Keratinocyte (primary cell): ENCODE data around the gene ZNF549. TPM values are rescaled to one million over a fixed set of nuclear protein-coding genes. Genes with fewer than 3 reads are reported as not detected.
A peak's percentile ranks its signal among the peaks of the same experiment; 100 is the strongest.
"Not testable (repeated sequence)": the region's sequence is repeated elsewhere in the genome, so short reads cannot be mapped to it uniquely, and the experiment has no call there.

Source experiments
- DNase-seq: peaks from one replicate; pipeline ENCODE4 v3.0.0-alpha.2; 2011; ENCODE audit warnings: low read depth, missing footprints, low spot score
- FAIRE-seq: peaks from 2 replicates; lab custom pipeline; 2011; peaks lifted over from hg19 to GRCh38; lab: Jason Lieb, UNC
- H2AFZ ChIP-seq: 2 replicates; pipeline ENCODE4 v1.6.0; 2012; ENCODE audit warnings: low read length, control low read depth, inconsistent platforms; ENCODE audit not compliant: control insufficient read depth
- H3K27ac ChIP-seq: 2 replicates; pipeline ENCODE4 v1.5.1; 2011; ENCODE audit warnings: low read length; ENCODE audit not compliant: control insufficient read depth, insufficient read depth
- H3K27me3 ChIP-seq: 3 replicates; pipeline ENCODE4 v1.6.0; 2011; ENCODE audit warnings: low read length; ENCODE audit not compliant: control insufficient read depth, insufficient read depth; ENCODE audit errors: extremely low read depth
- H3K36me3 ChIP-seq, 2 experiments: 2 replicates in 1 of 2; 3 replicates in 1 of 2; pipeline ENCODE4 v1.5.1; 2011; ENCODE audit warnings: low read length in 2 of 2, mild to moderate bottlenecking in 1 of 2; ENCODE audit not compliant: control insufficient read depth in 2 of 2, insufficient read depth in 2 of 2; ENCODE audit errors: extremely low read depth in 1 of 2
- H3K4me1 ChIP-seq: 3 replicates; pipeline ENCODE4 v1.5.1; 2011; ENCODE audit warnings: low read length; ENCODE audit not compliant: control insufficient read depth, insufficient read depth; ENCODE audit errors: extremely low read depth
- H3K4me2 ChIP-seq: 3 replicates; pipeline ENCODE4 v1.6.0; 2011; ENCODE audit warnings: low read depth, low read length; ENCODE audit not compliant: control insufficient read depth, insufficient read depth; ENCODE audit errors: extremely low read depth
- H3K4me3 ChIP-seq, 3 experiments: fragments of 200-600 bp in 1 of 3; sonication (generic) in 1 of 3; 2 replicates in 2 of 3; 3 replicates in 1 of 3; pipeline ENCODE4 v1.5.1; 2011 to 2016; ENCODE audit warnings: low read length in 3 of 3, mild to moderate bottlenecking in 3 of 3, control low read depth in 2 of 3, inconsistent platforms in 1 of 3, low read depth in 1 of 3, mixed read lengths in 1 of 3, mixed run types in 1 of 3, moderate library complexity in 1 of 3; ENCODE audit not compliant: control insufficient read depth in 2 of 3, insufficient read depth in 2 of 3; ENCODE audit errors: extremely low read depth in 1 of 3
- H3K79me2 ChIP-seq: 2 replicates; pipeline ENCODE4 v1.6.0; 2012; ENCODE audit warnings: low read length; ENCODE audit not compliant: control insufficient read depth, insufficient read depth
- H3K9ac ChIP-seq: 3 replicates; pipeline ENCODE4 v1.6.0; 2011; ENCODE audit warnings: low read length; ENCODE audit not compliant: control insufficient read depth, insufficient read depth; ENCODE audit errors: extremely low read depth
- H3K9me1 ChIP-seq: 3 replicates; pipeline ENCODE4 v1.6.0; 2011; ENCODE audit warnings: low read length; ENCODE audit not compliant: control insufficient read depth, insufficient read depth; ENCODE audit errors: extremely low read depth
- H3K9me3 ChIP-seq: 2 replicates; pipeline ENCODE4 v1.5.1; 2012; ENCODE audit warnings: low read depth, low read length; ENCODE audit not compliant: control insufficient read depth
- H4K20me1 ChIP-seq: 3 replicates; pipeline ENCODE4 v1.6.0; 2011; ENCODE audit warnings: low read length; ENCODE audit not compliant: control insufficient read depth, insufficient read depth; ENCODE audit errors: extremely low read depth
- EZH2 ChIP-seq: IDR thresholded peaks from one replicate; pipeline ENCODE4 v1.6.1; 2012; ENCODE audit warnings: inconsistent platforms, mild to moderate bottlenecking, low read length, moderate library complexity
- dilution Hi-C: fragments of 300-500 bp; cut with MboI; formaldehyde crosslinking; loops from one replicate; pipeline ENCODE4 v1.7.0; 2020; ENCODE audit warnings: low sequenced_read_pairs; ENCODE audit not compliant: extremely low pct_ligation_motif_present
- polyA plus RNA-seq, 5 experiments: library from polyadenylated mRNA; depleted of rRNA in 3 of 5; stranded (reverse) in 3 of 5; stranded (forward) in 1 of 5; unstranded in 1 of 5; fragments of >200 nt; gene quantifications; 1 replicate in 1 of 5; 2 replicates in 3 of 5; 3 replicates in 1 of 5; pipeline versions ENCODE4 v1.2.1 to v1.2.3, GENCODE V29; 2011 to 2012; ENCODE audit warnings: missing spikeins in 2 of 5, low read depth in 1 of 5, low replicate concordance in 1 of 5
- TF ChIP-seq, protein P1 (sequence below), 3 experiments: IDR thresholded peaks in 1 of 3; conservative IDR thresholded peaks in 1 of 3; optimal IDR thresholded peaks in 1 of 3; 2 replicates in 2 of 3; 3 replicates in 1 of 3; pipeline versions ENCODE3 to v1.5.1; 2011; ENCODE audit warnings: low read length in 3 of 3, mild to moderate bottlenecking in 3 of 3, moderate library complexity in 2 of 3, control low read depth in 1 of 3, inconsistent platforms in 1 of 3; ENCODE audit not compliant: insufficient read depth in 2 of 3; ENCODE audit errors: extremely low read depth in 1 of 3

ZNF549 gene
- polyA plus RNA-seq, 1 donor (not counting 4 experiments of a cell fraction or from before 2014, with no cell fraction given) = 6.3 TPM

- no peak for DNase-seq
- FAIRE-seq = peak; percentile 77
- H3K4me3 ChIP-seq = no peak overlapping the region
- H3K79me2 ChIP-seq = no peaks in the 10 kb centered on the region
- H2AFZ ChIP-seq = no peak overlapping the region
- TF ChIP-seq, protein P1, sequence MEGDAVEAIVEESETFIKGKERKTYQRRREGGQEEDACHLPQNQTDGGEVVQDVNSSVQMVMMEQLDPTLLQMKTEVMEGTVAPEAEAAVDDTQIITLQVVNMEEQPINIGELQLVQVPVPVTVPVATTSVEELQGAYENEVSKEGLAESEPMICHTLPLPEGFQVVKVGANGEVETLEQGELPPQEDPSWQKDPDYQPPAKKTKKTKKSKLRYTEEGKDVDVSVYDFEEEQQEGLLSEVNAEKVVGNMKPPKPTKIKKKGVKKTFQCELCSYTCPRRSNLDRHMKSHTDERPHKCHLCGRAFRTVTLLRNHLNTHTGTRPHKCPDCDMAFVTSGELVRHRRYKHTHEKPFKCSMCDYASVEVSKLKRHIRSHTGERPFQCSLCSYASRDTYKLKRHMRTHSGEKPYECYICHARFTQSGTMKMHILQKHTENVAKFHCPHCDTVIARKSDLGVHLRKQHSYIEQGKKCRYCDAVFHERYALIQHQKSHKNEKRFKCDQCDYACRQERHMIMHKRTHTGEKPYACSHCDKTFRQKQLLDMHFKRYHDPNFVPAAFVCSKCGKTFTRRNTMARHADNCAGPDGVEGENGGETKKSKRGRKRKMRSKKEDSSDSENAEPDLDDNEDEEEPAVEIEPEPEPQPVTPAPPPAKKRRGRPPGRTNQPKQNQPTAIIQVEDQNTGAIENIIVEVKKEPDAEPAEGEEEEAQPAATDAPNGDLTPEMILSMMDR (optimal IDR thresholded peaks at IDR 0.05 in 1 of 3, IDR thresholded peaks at IDR 0.05 in 1 of 3, conservative IDR thresholded peaks at IDR 0.05 in 1 of 3; ENCODE audit: extremely low read depth in 1 of 3, insufficient read depth in 2 of 3, low read length in 3 of 3) = no peak
- no peak for TF ChIP-seq EZH2
- no peaks in the 10 kb centered on the region for H3K9me1 ChIP-seq
- no peaks in the 10 kb centered on the region for H3K4me1 ChIP-seq
- H3K27me3 ChIP-seq = no peaks in the 10 kb centered on the region
- no peak overlapping the region for H3K27ac ChIP-seq
- H3K4me2 ChIP-seq = no peak overlapping the region
- dilution Hi-C loops = no loop called here
- H3K9me3 ChIP-seq = peaks cover 2% of the 10 kb centered on the region
- H4K20me1 ChIP-seq = no peaks in the 10 kb centered on the region
- H3K9ac ChIP-seq = no peak overlapping the region
- H3K36me3 ChIP-seq = peaks cover 0 to 4% of the 10 kb centered on the region in 2 experiments
Measured at GRCh38 chr19:57515255-57515654, 11.9 kb upstream of the ZNF549 start.

GRCh38 chr19:57518021-57518420 lies 9.1 kb upstream of the ZNF549 start:
- FAIRE-seq, dilution Hi-C loops, H3K27ac ChIP-seq: not testable (repeated sequence)

GRCh38 chr19:57537953-57538547 lies 10.9 kb downstream of the ZNF549 start:
- Histone ChIP-seq H3K27ac (no peak overlapping the region), H3K79me2 (peaks cover 5% of the 10 kb centered on the region), H3K4me2 (no peak overlapping the region), H3K9me3 (peaks cover 45% of the 10 kb centered on the region), H4K20me1 (no peaks in the 10 kb centered on the region), H3K36me3 (peaks cover 31 to 33% of the 10 kb centered on the region in 2 experiments), H3K9me1 (no peaks in the 10 kb centered on the region), H3K4me3 (no peak overlapping the region), H2AFZ (no peak overlapping the region), H3K9ac (no peak overlapping the region), H3K27me3 (no peaks in the 10 kb centered on the region), H3K4me1 (no peaks in the 10 kb centered on the region)
- dilution Hi-C loops = no loop called here
- no peak for FAIRE-seq
- no peak for DNase-seq
- TF ChIP-seq EZH2 = no peak
- TF ChIP-seq, protein P1 (optimal IDR thresholded peaks at IDR 0.05 in 1 of 3, IDR thresholded peaks at IDR 0.05 in 1 of 3, conservative IDR thresholded peaks at IDR 0.05 in 1 of 3; ENCODE audit: extremely low read depth in 1 of 3, insufficient read depth in 2 of 3, low read length in 3 of 3) = no peak

More at GRCh38 chr19:57518021-57518420, 9.1 kb upstream of the ZNF549 start:
- not testable (repeated sequence) for H4K20me1 ChIP-seq, H3K4me3 ChIP-seq, H3K27me3 ChIP-seq, H3K4me2 ChIP-seq, H3K9ac ChIP-seq, H3K36me3 ChIP-seq, H3K79me2 ChIP-seq, H3K4me1 ChIP-seq, H3K9me3 ChIP-seq, DNase-seq, H2AFZ ChIP-seq, H3K9me1 ChIP-seq
